Measurements from ENCODE around the gene MED15.

DNA sequence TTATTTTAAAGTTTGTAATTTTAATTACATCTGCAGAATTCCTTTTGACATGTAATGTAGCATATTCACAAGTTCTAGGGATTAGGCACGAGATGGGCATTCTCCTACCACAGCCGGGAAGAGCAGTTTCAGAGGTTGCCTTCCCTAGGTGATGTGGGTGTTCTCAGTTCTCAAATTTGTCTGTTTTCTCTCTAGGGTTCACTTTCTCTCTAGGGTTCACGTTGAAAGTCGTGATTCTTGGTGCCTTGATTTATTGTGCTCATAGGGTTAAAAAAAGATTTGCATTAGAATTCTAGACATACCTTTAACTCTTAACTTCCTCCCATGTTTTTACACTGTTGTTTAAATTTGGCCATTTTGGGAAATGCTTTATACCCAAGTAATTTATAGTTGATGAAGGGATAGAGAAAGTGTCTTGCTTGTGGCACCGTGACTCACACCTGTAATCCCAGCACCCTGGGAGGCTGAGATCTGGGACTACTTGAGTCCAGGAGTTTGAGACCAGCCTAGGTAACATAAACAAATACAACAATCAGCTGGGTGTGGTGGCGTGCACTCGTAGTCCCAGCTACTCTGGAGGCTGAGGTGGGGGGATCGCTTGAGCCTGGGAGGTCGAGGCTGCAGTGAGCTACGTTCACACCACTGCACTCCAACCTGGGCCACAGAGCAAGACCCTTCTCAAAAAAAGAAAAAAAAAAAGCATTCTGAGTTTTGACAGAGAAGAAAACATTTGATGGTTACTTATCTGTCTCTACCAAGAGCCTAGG lies 3.6 kb downstream of the MED15 start:
- TF ChIP-seq POLR2A (IDR thresholded peaks at IDR 0.05) = no peak
- TF ChIP-seq, protein P1, sequence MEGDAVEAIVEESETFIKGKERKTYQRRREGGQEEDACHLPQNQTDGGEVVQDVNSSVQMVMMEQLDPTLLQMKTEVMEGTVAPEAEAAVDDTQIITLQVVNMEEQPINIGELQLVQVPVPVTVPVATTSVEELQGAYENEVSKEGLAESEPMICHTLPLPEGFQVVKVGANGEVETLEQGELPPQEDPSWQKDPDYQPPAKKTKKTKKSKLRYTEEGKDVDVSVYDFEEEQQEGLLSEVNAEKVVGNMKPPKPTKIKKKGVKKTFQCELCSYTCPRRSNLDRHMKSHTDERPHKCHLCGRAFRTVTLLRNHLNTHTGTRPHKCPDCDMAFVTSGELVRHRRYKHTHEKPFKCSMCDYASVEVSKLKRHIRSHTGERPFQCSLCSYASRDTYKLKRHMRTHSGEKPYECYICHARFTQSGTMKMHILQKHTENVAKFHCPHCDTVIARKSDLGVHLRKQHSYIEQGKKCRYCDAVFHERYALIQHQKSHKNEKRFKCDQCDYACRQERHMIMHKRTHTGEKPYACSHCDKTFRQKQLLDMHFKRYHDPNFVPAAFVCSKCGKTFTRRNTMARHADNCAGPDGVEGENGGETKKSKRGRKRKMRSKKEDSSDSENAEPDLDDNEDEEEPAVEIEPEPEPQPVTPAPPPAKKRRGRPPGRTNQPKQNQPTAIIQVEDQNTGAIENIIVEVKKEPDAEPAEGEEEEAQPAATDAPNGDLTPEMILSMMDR (IDR thresholded peaks at IDR 0.05) = no peak
